ENCODE data around the gene MICU2.
A peak's percentile ranks its signal among the peaks of the same experiment; 100 is the strongest.

MICU2 gene, protein sequence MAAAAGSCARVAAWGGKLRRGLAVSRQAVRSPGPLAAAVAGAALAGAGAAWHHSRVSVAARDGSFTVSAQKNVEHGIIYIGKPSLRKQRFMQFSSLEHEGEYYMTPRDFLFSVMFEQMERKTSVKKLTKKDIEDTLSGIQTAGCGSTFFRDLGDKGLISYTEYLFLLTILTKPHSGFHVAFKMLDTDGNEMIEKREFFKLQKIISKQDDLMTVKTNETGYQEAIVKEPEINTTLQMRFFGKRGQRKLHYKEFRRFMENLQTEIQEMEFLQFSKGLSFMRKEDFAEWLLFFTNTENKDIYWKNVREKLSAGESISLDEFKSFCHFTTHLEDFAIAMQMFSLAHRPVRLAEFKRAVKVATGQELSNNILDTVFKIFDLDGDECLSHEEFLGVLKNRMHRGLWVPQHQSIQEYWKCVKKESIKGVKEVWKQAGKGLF

GRCh38 chr13:21603531-21604448 lies at the start of gene MICU2:
Gene MICU2, minus strand, starts transcription at chr13:21604170. Its CDS starts 22 bp downstream, at chr13:21604148.
- peak; percentile 35 for DNase-seq

GRCh38 chr13:21641629-21642028 lies 37.7 kb upstream of the MICU2 start:
- DNase-seq, result no peak

DNA sequence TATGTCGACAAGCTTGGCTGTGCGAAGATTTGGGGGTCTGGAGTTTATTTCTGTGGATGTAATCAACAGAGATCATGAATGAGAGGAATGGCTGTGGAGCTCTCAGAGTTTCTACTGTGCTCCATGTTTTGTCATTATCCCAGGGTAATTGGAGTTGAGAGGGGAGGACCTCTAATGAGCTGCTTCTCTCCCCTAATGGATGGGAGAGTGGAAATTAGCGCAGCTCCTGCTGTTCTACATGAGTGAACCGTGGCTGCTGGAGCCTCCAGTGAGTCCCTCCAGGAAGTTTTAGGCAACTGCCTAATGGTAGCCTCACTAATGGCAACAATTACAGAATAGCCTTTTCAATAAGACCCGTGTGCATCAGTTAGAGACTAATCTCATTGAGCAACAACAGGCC lies 35.6 kb upstream of the MICU2 start:
- DNase-seq, result peak; percentile 18

- DNase-seq, result no peak
These were observed 34.6 kb upstream of the MICU2 start for GRCh38 chr13:21638319-21639282.

GRCh38 chr13:21637296-21637695 lies 33.3 kb upstream of the MICU2 start:
- no peak for DNase-seq

DNA sequence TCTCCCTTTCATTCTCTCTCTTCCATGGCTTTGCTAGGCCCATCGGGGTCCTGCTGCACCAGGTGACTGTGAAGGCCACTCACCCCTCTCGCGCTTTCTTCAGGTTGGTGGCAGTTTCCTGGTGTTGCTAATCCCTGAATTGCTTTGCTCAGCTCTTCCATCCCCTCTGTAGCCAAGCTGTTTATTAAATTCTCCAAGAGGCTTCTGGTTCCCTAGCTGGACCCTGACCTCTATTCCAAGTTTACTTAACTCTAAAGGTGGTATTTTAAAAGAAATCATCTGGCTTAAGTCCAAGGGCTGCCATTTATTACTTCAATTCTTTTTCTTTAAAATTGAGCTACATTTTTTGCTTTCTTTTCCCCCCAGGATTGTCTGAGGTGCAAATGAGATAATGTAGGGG lies 32.7 kb upstream of the MICU2 start:
- no peak for DNase-seq

DNA sequence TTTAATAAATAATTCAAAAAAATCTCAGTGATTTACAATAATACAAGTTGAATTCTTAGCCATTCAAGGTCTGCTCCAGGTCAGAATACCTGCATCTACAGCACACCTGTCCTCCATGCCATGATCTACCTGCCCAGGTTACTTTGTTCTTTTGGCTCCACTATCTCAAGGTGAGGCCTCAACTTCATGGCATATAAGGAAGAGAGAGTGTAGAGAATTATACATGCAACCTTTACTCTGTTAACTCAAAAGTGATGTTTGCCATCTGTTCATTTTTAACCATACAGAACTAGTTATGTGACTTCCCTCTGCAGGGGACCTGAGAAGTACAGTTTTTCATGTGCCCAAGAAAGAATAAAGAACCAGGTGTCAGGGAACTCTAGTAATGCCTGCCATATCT lies 28.2 kb upstream of the MICU2 start:
- DNase-seq, result no peak

GRCh38 chr13:21625366-21625765 lies 21.4 kb upstream of the MICU2 start:
- no peak for DNase-seq

DNA sequence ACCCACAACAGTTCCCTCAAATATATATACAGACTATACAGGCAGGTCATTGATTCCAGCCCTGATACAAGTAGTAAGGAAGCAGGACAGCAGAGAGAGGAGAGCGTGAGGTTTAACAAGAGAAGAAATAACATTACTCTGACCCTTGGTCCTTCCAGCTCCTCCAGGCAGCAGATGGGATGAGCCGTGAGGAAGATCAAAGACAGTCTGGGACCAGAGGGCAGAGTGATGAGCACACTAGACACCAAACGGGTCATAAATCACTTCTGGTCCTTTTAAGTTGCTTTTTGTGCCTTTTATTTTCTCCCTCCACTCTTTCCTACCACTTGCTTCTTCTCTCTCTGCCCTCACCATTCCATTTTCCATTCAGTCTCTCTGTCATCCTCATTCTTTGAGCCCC lies 16.9 kb upstream of the MICU2 start:
- no peak for DNase-seq

DNA sequence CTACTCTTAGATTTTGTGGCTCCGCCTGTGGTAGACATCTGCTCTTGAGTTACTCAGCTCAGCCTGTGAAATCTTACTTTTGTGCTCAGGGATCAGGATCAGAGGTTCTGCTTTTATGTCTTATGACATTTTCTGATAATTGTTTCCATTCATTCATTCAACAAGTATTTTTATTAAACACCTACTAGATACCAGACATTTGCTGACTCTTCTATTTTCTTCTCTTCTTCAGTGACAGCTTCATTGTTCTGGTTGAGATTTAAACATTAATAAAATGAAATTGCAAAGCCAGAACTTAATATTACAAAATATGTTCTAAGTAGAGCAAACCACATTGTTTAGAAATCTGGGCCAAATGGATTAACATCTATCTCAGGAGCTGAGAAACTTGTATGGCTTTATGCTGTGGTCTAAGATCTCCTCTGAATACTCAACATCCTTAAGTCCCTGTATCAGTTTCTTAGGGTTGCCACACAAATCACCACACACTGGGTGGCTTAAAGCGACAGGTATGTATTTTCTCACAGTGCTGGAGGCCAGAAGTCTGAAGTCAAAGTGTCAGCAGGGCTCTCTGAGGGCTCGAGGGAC lies 15.8 kb upstream of the MICU2 start:
- DNase-seq, result no peak

- no peak for DNase-seq
These were observed 12.9 kb upstream of the MICU2 start for GRCh38 chr13:21616880-21617279.

GRCh38 chr13:21616205-21616866 lies 12.4 kb upstream of the MICU2 start:
- no peak for DNase-seq

DNA sequence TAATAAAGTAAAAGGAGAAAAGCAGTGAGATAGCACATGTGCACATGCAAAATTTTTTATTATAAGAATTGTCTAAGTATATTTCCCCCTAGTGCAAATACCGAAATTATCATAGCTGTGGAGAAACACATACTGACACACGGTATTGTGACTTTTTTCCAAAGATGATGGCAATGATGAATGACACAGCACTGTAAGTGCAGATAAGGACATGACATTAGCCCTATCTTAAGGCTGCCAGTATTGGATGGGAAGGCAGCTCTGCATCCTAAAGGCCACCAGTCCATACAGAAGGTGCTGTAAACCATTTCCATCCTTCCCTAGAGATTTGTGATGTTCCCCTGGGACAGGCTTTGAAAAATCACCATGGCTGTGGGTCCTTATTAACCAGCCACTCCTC lies 11.5 kb upstream of the MICU2 start:
- DNase-seq, result no peak

GRCh38 chr13:21613791-21614190 lies 9.8 kb upstream of the MICU2 start:
- DNase-seq, result no peak

DNA sequence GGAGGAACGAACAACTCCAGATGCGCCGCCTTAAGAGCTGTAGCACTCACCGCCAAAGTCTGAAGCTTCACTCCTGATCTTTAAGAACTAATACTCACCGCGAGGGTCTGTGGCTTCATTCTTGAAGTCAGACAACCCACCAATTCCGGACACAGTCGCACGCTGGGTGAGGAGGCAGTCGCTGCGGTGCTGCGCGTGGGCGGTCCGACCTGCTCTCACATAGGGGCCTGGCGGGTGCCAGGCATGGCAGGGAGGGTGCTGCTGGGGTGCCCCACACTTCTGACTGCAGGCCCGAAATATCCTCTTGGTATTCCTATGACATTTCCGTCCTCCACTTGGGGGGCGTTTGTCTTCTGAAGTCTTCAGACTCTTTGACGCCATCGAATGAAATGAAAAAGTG lies 7.4 kb upstream of the MICU2 start:
- DNase-seq, result no peak

- no peak for DNase-seq
These were observed 6.7 kb upstream of the MICU2 start for GRCh38 chr13:21610687-21611086.

DNA sequence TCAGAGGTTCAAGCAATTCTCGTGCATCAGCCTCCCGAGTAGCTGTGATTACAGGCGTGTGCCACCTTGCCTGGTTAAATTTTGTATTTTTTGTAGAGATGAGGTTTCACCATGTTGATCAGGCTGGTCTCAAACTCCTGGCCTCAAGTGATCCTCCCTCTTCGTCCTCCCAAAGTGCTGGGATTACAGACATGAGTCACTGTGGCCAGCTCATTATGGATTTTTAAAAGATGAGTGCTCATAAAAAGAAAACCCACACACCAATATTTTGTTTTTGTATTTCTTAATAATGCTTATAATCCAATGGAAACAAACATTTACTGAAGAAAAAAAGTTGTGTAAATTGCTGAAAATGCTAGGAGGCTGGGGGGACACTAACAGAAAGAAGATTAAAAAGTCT lies 5.0 kb upstream of the MICU2 start:
- no peak for DNase-seq

- DNase-seq, result no peak
These were observed 2.8 kb upstream of the MICU2 start for GRCh38 chr13:21606796-21607195.

- DNase-seq, result no peak
These were observed 2.3 kb upstream of the MICU2 start for GRCh38 chr13:21606251-21606650.

DNA sequence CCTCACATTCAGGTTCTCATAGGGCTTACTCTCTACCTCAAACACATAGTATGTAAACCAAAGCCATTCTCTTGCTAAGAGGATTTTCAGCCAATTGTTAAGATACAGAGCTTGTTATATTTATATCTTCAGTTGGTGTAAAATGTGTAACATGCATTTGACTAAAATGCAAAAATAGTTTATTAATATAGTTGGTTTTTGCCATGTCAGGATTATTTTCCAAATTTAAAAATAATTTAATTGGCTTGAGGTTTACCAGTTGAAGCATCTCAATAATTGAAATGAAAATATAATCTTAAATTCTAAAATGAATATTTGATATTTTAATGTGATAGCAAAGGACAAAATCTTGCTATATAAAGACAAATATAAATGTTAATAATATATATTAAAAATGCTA lies 7.2 kb downstream of the MICU2 start:
- no peak for DNase-seq

DNA sequence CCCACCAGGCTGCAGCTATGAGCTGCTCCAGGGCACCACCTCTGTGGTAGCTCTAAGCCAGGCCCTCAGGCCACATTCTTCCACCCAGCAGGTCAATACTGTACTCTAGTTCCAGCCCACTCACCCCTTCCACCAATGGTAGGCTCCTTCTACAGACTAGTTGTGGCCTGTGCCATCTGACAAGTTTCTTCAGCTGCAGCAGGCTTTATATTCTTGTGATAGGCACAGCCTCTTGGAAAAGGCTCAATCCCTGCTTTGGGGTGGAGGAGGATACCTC lies 8.5 kb downstream of the MICU2 start:
- no peak for DNase-seq
